HG02943 (cell line): ENCODE data around the gene GOSR2.

Source experiments
- ATAC-seq: cut with Tn5 transposase; IDR thresholded peaks from one replicate; pipeline ENCODE4 v1.9.1; 2021; ENCODE audit warnings: mild to moderate bottlenecking, low read depth, moderate library complexity; ENCODE audit not compliant: unreplicated experiment

The GOSR2 gene

GRCh38 chr17:46958041-46958591 lies 35.2 kb downstream of the GOSR2 start:
- no peak for ATAC-seq

- ATAC-seq: no peak
These were observed 37.2 kb downstream of the GOSR2 start for GRCh38 chr17:46960152-46960551.

GRCh38 chr17:46962374-46962790 lies 39.4 kb downstream of the GOSR2 start:
- ATAC-seq: no peak

- ATAC-seq: no peak
These were observed 40.6 kb downstream of the GOSR2 start for GRCh38 chr17:46963571-46963970.

- ATAC-seq: no peak
These were observed 41.6 kb downstream of the GOSR2 start for GRCh38 chr17:46964315-46965265.

GRCh38 chr17:46968224-46968834 lies 45.4 kb downstream of the GOSR2 start:
- ATAC-seq: no peak

- no peak for ATAC-seq
These were observed 45.9 kb downstream of the GOSR2 start for GRCh38 chr17:46968896-46969295.

GRCh38 chr17:46971647-46972300 lies 48.8 kb downstream of the GOSR2 start:
- no peak for ATAC-seq

GRCh38 chr17:46972346-46972745 lies 49.4 kb downstream of the GOSR2 start:
- ATAC-seq: no peak

GRCh38 chr17:46974086-46974485 lies 51.1 kb downstream of the GOSR2 start:
- ATAC-seq: no peak

GRCh38 chr17:46975287-46975686 lies 52.3 kb downstream of the GOSR2 start:
- no peak for ATAC-seq

- no peak for ATAC-seq
These were observed 53.8 kb downstream of the GOSR2 start for GRCh38 chr17:46976626-46977270.

GRCh38 chr17:46977348-46977747 lies 54.4 kb downstream of the GOSR2 start:
- no peak for ATAC-seq

- no peak for ATAC-seq
These were observed 55.0 kb downstream of the GOSR2 start for GRCh38 chr17:46977750-46978488.

- ATAC-seq: no peak
These were observed 55.7 kb downstream of the GOSR2 start for GRCh38 chr17:46978489-46979146.

- ATAC-seq: no peak
These were observed 56.3 kb downstream of the GOSR2 start, which contains the start of gene RPRML for GRCh38 chr17:46979147-46979863. Gene RPRML, minus strand, starts transcription at chr17:46979253. Its CDS starts 246 bp downstream, at chr17:46979007.

- no peak for ATAC-seq
These were observed 59.6 kb downstream of the GOSR2 start for GRCh38 chr17:46982577-46982976.

GRCh38 chr17:46983782-46984181 lies 60.8 kb downstream of the GOSR2 start:
- no peak for ATAC-seq

GRCh38 chr17:46984341-46984740 lies 61.4 kb downstream of the GOSR2 start:
- ATAC-seq: no peak
